Measurements from ENCODE around the gene ZNF385B.

ZNF385B gene

DNA sequence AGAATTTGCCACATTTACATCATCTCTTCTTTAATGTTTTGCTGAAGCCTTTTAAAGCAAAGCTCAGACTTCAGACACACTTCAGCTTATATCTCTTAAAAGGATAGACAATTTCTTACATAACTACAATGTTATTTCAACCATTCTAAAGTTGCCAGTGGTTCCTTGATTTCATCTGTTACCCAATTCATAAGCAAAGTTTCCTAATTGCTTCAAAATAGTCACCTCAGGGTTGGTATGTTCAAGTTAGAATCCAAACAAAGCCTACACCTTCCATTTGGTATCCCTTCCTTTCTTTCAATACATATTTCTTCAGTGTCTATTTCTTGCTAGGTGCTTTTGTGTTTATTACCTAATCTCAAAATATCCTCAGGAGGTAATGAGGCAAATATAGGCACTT is 60.6 kb downstream of the ZNF385B start:
- in situ Hi-C loops (cut with MboI; ENCODE audit: low pct_unique_long_range_greater_than_20kb, low sequenced_read_pairs, unreplicated experiment) = no loop called here
- TF ChIP-seq, protein P1, sequence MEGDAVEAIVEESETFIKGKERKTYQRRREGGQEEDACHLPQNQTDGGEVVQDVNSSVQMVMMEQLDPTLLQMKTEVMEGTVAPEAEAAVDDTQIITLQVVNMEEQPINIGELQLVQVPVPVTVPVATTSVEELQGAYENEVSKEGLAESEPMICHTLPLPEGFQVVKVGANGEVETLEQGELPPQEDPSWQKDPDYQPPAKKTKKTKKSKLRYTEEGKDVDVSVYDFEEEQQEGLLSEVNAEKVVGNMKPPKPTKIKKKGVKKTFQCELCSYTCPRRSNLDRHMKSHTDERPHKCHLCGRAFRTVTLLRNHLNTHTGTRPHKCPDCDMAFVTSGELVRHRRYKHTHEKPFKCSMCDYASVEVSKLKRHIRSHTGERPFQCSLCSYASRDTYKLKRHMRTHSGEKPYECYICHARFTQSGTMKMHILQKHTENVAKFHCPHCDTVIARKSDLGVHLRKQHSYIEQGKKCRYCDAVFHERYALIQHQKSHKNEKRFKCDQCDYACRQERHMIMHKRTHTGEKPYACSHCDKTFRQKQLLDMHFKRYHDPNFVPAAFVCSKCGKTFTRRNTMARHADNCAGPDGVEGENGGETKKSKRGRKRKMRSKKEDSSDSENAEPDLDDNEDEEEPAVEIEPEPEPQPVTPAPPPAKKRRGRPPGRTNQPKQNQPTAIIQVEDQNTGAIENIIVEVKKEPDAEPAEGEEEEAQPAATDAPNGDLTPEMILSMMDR (IDR thresholded peaks at IDR 0.05; ENCODE audit: extremely low read depth, insufficient read depth, missing control alignments) = no peak
- DNase-seq (ENCODE audit: low spot score) = no peak

DNA sequence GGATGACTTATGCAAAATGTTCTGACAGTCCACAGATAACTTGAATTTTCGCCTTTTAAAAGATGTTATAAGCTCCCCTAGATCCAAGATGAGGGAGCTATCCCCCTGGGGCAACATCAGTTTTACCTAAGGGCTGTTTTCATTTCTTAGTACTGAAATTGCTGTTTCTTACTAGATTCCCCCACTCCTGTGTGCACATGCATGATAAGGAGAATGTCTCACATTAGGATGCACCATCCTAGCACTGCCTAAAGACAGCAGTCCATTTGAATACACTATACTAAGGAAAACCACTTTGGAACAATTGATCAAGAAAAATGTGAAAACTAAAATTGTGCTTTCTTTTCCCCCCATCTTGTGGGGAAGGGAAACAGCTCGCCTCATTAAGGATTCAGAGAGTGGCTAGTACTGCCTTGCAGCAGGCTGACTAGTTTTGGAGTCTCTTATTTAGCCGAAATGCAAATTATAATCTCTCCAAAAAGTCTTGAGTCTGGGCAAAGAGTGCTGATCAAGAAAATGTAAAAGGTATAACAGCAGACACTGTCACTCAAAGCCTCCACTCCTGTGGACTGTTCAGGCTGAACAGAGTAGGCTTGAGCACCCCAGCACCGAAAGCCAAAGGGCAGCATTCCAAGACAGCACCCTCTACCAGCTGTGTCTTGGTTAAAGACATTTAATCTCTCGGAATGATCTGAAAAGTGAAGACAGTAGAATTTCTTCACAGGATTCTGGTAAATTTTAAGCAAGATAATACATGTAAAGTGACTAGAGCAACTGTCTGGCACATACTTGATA is 65.0 kb downstream of the ZNF385B start:
- no peak for DNase-seq (ENCODE audit: low spot score)
- in situ Hi-C loops (cut with MboI; ENCODE audit: low pct_unique_long_range_greater_than_20kb, low sequenced_read_pairs, unreplicated experiment) = no loop called here
- TF ChIP-seq, protein P1 (IDR thresholded peaks at IDR 0.05; ENCODE audit: extremely low read depth, insufficient read depth, missing control alignments) = no peak

DNA sequence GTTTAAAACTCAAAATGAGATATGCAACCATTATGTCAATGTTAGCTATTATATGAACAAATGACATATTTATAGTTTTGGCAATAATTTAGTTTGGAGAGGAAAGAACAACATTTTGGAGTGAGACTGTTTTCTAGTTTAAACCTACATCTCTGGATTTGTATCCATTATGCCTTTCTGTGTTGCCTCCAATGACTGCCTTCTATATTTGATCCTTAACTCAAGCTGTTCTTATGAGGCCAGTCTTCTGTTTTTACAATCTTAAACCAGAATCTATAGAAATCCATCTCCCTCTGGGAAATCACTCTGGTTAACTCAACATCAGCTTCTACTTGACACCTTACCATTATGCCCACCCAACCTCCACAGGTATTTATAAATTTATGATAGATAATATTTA is 67.5 kb downstream of the ZNF385B start:
- in situ Hi-C loops (cut with MboI; ENCODE audit: low pct_unique_long_range_greater_than_20kb, low sequenced_read_pairs, unreplicated experiment) = no loop called here
- DNase-seq (ENCODE audit: low spot score) = no peak
- TF ChIP-seq, protein P1 (IDR thresholded peaks at IDR 0.05; ENCODE audit: extremely low read depth, insufficient read depth, missing control alignments) = no peak

DNA sequence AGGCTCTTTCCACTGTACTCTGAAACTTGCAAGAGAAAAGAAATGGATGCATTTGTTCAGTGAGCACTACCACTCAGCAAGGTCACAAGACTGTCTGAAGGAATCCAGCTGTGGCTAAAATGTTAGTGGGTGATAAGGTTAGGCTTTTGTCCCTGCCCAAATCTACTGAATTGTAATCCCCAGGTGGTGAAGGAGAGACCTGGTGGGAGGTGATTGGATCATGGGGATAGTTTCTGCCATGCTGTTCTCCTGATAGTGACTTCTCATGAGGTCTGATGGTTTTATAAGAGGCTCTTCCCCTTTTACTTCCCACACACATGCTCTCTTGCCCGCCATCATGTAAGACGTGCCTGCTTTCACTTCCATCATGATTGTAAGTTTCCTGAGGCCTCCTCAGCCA is 68.2 kb downstream of the ZNF385B start:
- TF ChIP-seq, protein P1 (IDR thresholded peaks at IDR 0.05; ENCODE audit: extremely low read depth, insufficient read depth, missing control alignments) = no peak
- in situ Hi-C loops (cut with MboI; ENCODE audit: low pct_unique_long_range_greater_than_20kb, low sequenced_read_pairs, unreplicated experiment) = no loop called here

DNA sequence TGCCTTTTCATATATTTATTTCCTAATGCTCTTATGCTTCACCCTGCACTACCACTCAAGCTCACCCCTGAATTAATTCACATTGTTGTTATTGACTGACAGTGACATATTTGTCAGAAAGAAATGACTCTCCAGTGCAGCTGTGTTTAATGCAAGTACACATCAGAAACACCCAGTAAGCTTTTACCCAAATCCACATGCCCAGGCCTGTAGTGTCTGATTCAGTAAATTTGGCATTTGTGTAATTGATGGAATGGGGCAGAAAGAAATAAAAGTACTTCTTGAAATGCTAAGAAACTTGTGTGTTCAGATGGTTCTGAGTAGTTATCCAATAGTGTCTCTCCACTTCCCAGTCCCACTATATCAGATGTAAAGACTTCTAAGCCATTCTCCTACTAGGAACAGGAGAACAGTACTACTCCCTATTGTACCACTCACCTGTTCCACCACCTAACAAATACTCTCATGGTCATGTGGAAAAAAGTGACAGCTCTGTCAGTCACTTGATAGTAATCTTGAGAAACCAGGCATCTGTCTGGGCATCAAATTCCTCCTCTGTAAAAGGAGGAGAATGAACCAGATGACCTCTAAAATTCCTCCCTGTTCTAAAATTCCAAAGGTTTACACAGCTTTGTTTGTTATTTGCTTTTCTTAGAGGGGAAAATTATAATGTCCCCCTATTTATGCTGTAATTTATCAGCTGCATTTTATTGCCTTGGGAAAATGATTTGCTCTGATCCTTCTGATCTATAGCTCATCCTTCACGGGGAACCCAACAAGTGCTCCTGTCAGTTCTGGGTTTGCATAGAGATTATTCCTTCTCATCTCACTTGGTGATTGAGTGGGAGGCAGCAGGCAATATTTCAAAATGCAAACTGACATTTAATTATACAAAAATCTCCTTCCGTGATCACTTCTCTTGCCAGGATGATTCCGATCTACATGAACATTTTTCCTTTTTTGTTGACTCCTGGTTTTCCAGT is 70.9 kb downstream of the ZNF385B start:
- in situ Hi-C loops (cut with MboI; ENCODE audit: low pct_unique_long_range_greater_than_20kb, low sequenced_read_pairs, unreplicated experiment) = no loop called here
- TF ChIP-seq, protein P1 (IDR thresholded peaks at IDR 0.05; ENCODE audit: extremely low read depth, insufficient read depth, missing control alignments) = no peak
- DNase-seq (ENCODE audit: low spot score) = no peak

More for the DNA sequence above, 68.2 kb downstream of the ZNF385B start:
- DNase-seq (ENCODE audit: low spot score) = no peak

DNA sequence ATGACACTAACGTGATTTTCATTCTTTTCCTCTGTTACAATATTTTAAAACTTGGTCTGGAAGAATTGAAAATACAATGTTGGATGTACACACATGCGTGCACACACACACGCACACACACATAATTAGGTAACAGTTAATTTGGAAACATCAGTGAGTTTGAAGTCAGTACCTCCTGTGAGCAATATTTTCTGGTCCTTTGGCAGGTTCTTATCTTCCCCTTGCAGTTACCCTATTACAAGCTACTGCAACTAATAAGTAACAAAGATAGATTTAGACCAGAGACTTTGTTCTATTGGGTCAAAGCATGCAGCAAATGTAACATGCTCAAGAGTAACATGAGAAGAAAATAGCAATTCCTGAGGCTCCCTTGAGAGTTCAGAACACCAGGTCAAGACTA is 73.3 kb downstream of the ZNF385B start:
- TF ChIP-seq, protein P1 (IDR thresholded peaks at IDR 0.05; ENCODE audit: extremely low read depth, insufficient read depth, missing control alignments) = no peak
- in situ Hi-C loops (cut with MboI; ENCODE audit: low pct_unique_long_range_greater_than_20kb, low sequenced_read_pairs, unreplicated experiment) = no loop called here
- DNase-seq (ENCODE audit: low spot score) = no peak
